Stimulated activated naive B cell treated with anti-CD40 and anti-IgM and Interleukin-4, amounts not matched to agents 10 μg/mL and 1 μg/mL and 100 μg/mL, for 72 hours (primary cell): ENCODE data around the gene FYB1.
"Not testable (repeated sequence)": the region's sequence is repeated elsewhere in the genome, so short reads cannot be mapped to it uniquely, and the experiment has no call there.

Experiments used
- ATAC-seq, 2 donors: fragments of 150-1000 bp; cut with Tn5 transposase; replicated peaks; 2 replicates each; pipeline ENCODE4 v1.10.0; 2021; ENCODE audit warnings: moderate library complexity in 1 of 2
- DNase-seq: peaks from one replicate; pipeline ENCODE4 v3.0.0; 2021
- H3K27ac Mint-ChIP-seq: one replicate; pipeline ENCODE4 v1.8.0; 2022; ENCODE audit warnings: mild to moderate bottlenecking, mixed read lengths
- H3K27me3 Mint-ChIP-seq, 2 donors: one replicate each; pipeline ENCODE4 v1.8.0; 2022; ENCODE audit warnings: mixed read lengths in 2 of 2
- H3K36me3 Mint-ChIP-seq, 2 donors: one replicate each; pipeline ENCODE4 v1.8.0; 2022; ENCODE audit warnings: mixed read lengths in 2 of 2, mild to moderate bottlenecking in 1 of 2
- H3K4me1 Mint-ChIP-seq, 2 donors: one replicate each; pipeline ENCODE4 v1.8.0; 2022; ENCODE audit warnings: mixed read lengths in 2 of 2, mild to moderate bottlenecking in 1 of 2
- H3K4me3 Mint-ChIP-seq, 2 donors: one replicate each; pipeline ENCODE4 v1.8.0; 2022; ENCODE audit warnings: mild to moderate bottlenecking in 2 of 2, mixed read lengths in 2 of 2, moderate library complexity in 1 of 2
- H3K9me3 Mint-ChIP-seq, 2 donors: one replicate each; pipeline ENCODE4 v1.8.0; 2022; ENCODE audit warnings: mixed read lengths in 2 of 2, mild to moderate bottlenecking in 1 of 2

FYB1 gene

DNA sequence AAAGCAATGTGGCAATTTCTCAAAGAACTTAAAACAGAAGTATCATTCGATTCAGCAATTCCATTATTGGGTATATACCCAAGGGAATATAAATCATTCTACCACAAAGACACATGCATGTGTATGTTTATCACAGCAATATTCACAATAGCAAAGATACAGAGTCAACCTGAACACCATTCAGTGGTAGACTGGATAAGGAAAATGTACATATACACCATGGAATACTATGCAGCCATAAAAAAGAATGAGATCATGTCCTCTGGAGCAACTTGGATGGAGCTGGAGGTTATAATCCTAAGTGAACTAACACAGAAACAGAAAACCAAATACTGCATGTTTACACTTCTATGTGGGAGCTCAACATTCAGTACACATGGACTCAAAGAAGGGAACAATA lies 21.4 kb upstream of the FYB1 start:
- H3K27ac Mint-ChIP-seq: no peak overlapping the region
- no peak overlapping the region for H3K4me3 Mint-ChIP-seq
- DNase-seq (no peak), ATAC-seq (no peak)
- no peaks in the 10 kb centered on the region for H3K4me1 Mint-ChIP-seq
- H3K9me3 Mint-ChIP-seq: peaks cover 6 to 11% of the 10 kb centered on the region in 2 donors
- peaks cover 0 to 7% of the 10 kb centered on the region in 2 donors for H3K27me3 Mint-ChIP-seq
- H3K36me3 Mint-ChIP-seq: no peaks in the 10 kb centered on the region

DNA sequence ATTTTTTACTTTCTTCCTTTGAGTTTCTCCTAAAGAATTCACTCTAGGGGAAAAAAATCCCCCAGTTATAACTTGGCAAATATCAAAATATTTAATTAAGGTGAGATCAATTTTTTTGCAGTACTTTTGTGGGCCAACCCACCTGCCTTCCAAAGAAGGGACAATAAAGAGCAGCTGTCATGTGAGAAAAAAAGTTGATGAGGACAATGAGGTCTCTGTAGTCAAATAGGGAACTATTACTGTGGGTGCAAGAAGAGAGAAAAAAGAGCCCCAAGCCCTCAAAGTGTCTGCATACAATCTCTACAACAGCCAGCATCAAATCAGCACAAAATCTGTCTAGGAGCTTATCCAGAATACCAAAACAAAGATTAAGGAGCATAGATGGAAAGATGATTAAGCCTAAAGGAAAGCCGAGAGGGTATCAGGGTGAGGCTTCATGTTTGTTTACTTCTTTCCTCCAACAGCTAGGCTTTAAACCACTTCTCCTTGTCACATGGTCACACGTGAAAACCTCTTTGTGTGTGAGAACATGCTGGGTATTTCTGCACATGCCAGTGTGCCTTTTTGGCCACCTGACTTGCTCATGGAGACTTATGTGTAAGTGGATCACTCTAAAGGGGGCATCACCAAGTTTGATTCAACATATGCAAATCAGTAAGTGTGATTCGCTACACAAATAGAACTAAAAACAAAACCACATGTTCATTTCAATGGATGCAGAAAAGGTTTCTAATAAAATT lies 19.2 kb upstream of the FYB1 start:
- no peaks in the 10 kb centered on the region for H3K4me1 Mint-ChIP-seq
- peaks cover 6 to 11% of the 10 kb centered on the region in 2 donors for H3K9me3 Mint-ChIP-seq
- H3K27ac Mint-ChIP-seq: no peak overlapping the region
- DNase-seq (no peak), ATAC-seq (no peak)
- H3K4me3 Mint-ChIP-seq: no peak overlapping the region
- no peaks in the 10 kb centered on the region for H3K36me3 Mint-ChIP-seq
- no peaks in the 10 kb centered on the region for H3K27me3 Mint-ChIP-seq

DNA sequence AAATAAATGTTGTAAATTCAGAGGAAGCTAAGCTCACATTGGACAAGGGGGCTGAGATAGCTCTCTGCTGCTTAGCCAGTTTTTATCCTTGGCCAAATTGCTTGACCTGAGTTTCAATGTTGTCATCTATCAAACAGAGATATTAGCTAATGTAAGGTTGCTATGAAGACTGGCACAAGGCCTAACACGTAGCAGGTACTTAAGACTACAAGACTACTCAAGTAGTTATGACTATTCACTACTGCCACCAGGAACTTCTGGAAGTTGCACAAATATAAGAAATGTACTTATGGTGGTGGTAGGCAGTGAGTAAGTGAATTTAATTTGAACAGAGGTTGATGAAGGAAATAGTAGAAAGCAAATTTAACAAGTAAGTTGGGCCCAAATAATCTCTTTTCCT lies 17.4 kb upstream of the FYB1 start:
- no peak overlapping the region for H3K4me3 Mint-ChIP-seq
- no peak overlapping the region for H3K27ac Mint-ChIP-seq
- H3K36me3 Mint-ChIP-seq: no peaks in the 10 kb centered on the region
- DNase-seq (no peak), ATAC-seq (no peak)
- peaks cover 6 to 11% of the 10 kb centered on the region in 2 donors for H3K9me3 Mint-ChIP-seq
- H3K27me3 Mint-ChIP-seq: no peaks in the 10 kb centered on the region
- H3K4me1 Mint-ChIP-seq: no peaks in the 10 kb centered on the region

DNA sequence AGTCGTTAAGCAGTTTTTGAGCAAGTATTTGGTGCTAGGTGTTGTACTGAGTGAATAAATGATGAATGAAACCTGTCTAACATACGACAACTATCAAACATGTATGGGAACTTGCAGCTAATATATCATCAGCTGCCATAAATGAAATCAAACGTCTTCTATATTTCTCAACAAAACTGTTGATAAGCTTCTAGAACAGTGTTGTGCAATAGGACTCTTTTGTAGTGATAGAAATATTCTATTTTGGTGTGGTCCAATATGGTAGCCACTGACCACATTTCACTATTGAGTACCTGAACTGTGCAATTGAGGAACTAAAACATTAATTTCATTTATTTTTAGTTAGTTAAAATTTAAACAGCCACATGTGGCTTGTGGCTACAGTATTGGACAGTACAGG lies 16.3 kb upstream of the FYB1 start:
- Mint-ChIP-seq H3K4me3 (no peak overlapping the region), H3K27me3 (no peaks in the 10 kb centered on the region), H3K4me1 (no peaks in the 10 kb centered on the region), H3K27ac (no peak overlapping the region), H3K36me3 (no peaks in the 10 kb centered on the region), H3K9me3 (peaks cover 5 to 7% of the 10 kb centered on the region in 2 donors)
- DNase-seq (no peak), ATAC-seq (no peak)

DNA sequence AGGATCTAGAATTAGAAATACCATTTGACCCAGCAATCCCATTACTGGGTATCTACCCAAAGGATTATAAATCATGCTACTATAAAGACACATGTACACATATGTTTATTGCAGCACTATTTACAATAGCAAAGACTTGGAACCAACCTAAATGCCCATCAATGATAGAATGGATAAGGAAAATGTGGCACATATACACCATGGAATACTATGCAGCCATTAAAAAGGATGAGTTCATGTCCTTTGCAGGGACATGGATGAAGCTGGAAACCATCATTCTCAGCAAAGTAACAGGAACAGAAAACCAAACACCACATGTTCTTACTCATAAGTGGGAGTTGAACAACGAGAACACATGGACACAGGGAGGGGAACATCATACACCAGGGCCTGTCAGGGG lies 15.1 kb upstream of the FYB1 start:
- H3K27me3 Mint-ChIP-seq, H3K27ac Mint-ChIP-seq, ATAC-seq, H3K36me3 Mint-ChIP-seq, DNase-seq, H3K9me3 Mint-ChIP-seq, H3K4me1 Mint-ChIP-seq, H3K4me3 Mint-ChIP-seq: not testable (repeated sequence)

DNA sequence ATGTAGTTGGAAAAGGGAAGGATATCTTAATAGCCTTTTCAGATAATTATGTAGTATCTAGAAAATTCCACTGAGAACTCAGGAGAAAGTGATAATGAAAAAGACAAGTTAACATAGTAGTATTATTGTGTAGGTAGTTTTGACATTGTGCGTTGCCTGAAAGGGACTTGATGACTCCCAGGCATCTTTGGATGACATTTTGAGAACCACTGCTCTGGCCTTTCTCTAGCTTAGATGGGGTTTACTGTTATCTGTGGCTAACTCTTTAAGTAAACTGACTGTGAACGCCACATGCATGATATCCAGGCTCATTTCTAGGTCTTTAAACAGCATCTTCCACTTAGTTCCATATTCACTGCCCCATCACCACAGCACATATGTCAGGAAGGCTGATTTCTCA lies 14.4 kb upstream of the FYB1 start:
- Mint-ChIP-seq H3K27me3 (no peaks in the 10 kb centered on the region), H3K9me3 (no peaks in the 10 kb centered on the region), H3K4me3 (no peak overlapping the region), H3K4me1 (no peaks in the 10 kb centered on the region), H3K27ac (no peak overlapping the region), H3K36me3 (no peaks in the 10 kb centered on the region)
- no peak for DNase-seq
- ATAC-seq: no peak

DNA sequence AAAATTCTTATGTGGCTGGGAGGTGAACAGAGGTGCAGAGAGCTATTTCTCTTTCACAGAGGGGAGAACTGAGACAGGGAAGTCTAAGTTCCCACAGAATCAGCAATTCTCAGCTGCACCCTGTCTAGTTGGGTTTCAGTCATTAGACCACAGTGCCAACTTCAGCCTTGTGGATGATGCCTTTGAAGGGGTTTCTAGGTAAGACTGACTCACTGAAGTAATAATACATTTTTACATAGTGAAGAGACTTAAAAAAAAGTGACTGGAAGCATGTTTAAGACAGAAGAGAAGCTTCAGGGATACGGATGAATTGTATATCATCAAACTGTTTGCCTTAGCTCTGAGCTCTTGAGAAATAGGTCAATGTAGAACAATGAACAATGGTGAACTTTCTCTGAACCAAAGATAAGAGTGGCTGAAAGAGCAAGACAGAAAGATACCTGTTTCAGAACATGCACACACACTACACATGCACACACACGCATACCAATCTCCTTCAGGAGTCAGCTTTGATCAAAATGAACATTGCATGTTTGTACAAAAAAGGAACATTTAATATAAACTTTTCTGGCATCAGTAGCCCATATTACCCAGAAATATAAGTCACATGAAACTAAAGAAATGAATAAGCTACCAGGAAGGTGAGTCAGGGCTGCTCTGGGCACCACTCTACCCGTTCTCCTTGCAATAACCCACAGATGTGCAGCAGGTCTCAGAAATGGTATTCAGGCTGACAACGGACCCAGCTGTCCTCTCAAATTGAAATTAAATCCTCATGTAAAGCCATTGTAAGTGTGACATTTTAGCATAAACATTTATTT lies 12.6 kb upstream of the FYB1 start:
- no peaks in the 10 kb centered on the region for H3K9me3 Mint-ChIP-seq
- H3K27ac Mint-ChIP-seq: no peak overlapping the region
- H3K4me1 Mint-ChIP-seq: no peaks in the 10 kb centered on the region
- DNase-seq: no peak
- no peaks in the 10 kb centered on the region for H3K27me3 Mint-ChIP-seq
- H3K36me3 Mint-ChIP-seq: no peaks in the 10 kb centered on the region
- H3K4me3 Mint-ChIP-seq: no peak overlapping the region
- no peak for ATAC-seq

DNA sequence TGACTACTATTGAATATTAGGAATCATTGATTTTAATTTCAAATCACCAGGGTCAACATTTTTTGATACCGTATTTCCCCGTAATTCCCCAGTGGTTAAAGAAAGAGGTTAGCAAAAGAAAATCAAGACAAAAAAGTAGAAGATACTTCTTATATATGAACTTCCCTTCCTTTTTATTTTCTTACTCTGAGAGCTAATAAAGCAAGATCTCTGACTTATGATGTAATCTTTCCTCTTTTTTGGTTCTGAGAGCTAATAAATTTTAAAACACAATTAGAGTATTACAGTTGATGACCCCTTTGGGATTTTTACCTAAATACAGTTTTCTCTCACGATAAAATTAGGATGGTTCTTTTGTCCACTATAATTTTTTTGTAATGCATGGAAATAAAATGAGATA lies 9.2 kb upstream of the FYB1 start:
- H3K4me3 Mint-ChIP-seq: no peak overlapping the region
- no peaks in the 10 kb centered on the region for H3K4me1 Mint-ChIP-seq
- H3K27ac Mint-ChIP-seq: no peak overlapping the region
- ATAC-seq: no peak
- no peak for DNase-seq
- no peaks in the 10 kb centered on the region for H3K27me3 Mint-ChIP-seq
- no peaks in the 10 kb centered on the region for H3K9me3 Mint-ChIP-seq
- no peaks in the 10 kb centered on the region for H3K36me3 Mint-ChIP-seq

DNA sequence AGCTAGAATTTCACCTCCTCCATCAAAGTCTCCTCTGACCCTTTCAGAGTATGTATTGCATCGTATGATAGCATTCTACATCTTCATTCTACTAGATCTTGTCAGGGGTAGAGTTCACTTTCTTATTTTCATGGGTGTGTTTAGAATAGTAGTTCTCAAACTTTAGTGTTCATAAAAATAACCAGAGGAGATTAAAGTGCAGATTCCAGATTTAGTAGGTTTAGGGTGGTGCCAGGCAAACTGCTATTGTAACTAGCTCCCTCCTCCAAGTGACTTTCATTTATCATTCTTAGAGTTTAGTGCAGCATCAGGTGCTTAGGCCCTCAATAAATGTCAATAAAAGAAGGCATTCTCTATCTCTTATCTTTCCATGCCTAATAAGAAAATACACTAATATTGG lies 7.2 kb upstream of the FYB1 start:
- no peaks in the 10 kb centered on the region for H3K27me3 Mint-ChIP-seq

DNA sequence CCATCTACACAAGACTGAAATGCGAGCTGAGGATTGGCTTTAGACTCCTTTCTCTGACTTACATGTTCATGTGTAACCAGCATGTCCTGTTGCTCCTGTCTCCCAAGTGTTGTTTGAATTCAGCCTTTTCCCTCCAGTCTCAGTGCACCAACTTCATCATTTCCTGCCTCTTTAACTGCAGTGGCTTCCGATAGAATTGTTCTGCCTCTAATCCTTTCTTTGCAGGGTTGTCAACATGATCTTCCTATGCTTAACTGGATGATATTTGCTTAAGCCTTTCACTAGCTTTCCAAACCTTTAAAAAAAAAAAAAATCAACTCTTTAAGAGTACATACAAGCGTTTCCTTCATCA lies 6.7 kb upstream of the FYB1 start:
- ATAC-seq: no peak
- Mint-ChIP-seq H3K27me3 (no peaks in the 10 kb centered on the region), H3K9me3 (no peaks in the 10 kb centered on the region)

More for the DNA sequence above, 7.2 kb upstream of the FYB1 start:
- H3K4me1 Mint-ChIP-seq: no peaks in the 10 kb centered on the region
- H3K4me3 Mint-ChIP-seq: no peak overlapping the region
- DNase-seq (no peak), ATAC-seq (no peak)
- H3K36me3 Mint-ChIP-seq: no peaks in the 10 kb centered on the region
- no peaks in the 10 kb centered on the region for H3K9me3 Mint-ChIP-seq
- no peak overlapping the region for H3K27ac Mint-ChIP-seq

DNA sequence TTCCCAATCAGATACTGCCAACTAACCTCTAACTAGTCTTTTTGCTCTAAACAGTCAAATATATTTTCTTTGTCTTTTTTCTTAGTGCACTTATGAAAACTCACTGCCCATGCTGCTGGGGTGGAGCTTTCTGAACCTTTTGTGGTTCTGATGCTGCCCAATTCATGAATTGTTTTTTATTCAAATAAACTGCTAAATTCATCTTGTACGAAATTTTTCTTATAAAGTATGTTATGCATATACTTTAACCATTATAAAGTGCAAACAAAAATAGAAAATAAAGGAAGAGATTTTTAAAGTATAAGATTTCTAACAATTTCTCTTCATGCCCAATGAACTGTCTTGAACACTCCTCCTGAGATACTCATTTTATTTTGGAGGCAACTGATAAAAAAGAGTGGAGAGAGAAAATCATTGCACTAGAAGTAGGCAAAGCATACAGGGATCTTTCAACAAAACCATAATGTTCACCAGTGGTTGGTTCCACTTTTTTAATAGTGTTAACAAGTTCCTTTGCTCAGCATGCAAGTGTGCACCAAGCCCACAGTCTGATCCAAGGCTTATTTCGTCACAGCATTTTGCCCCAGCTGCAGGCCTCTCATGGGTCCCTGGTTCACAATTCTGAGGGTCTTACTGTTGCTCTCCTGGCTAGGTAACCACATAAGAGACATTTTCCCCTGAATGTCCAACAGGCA lies 6.2 kb upstream of the FYB1 start:
- ATAC-seq: no peak
- H3K4me1 Mint-ChIP-seq: no peaks in the 10 kb centered on the region
- H3K4me3 Mint-ChIP-seq: no peak overlapping the region
- no peak for DNase-seq
- H3K27me3 Mint-ChIP-seq: no peaks in the 10 kb centered on the region
- no peak overlapping the region for H3K27ac Mint-ChIP-seq
- no peaks in the 10 kb centered on the region for H3K9me3 Mint-ChIP-seq
- no peaks in the 10 kb centered on the region for H3K36me3 Mint-ChIP-seq

More for the DNA sequence above, 6.7 kb upstream of the FYB1 start:
- H3K4me3 Mint-ChIP-seq: no peak overlapping the region
- no peak for DNase-seq
- no peak overlapping the region for H3K27ac Mint-ChIP-seq
- no peaks in the 10 kb centered on the region for H3K36me3 Mint-ChIP-seq
- no peaks in the 10 kb centered on the region for H3K4me1 Mint-ChIP-seq

DNA sequence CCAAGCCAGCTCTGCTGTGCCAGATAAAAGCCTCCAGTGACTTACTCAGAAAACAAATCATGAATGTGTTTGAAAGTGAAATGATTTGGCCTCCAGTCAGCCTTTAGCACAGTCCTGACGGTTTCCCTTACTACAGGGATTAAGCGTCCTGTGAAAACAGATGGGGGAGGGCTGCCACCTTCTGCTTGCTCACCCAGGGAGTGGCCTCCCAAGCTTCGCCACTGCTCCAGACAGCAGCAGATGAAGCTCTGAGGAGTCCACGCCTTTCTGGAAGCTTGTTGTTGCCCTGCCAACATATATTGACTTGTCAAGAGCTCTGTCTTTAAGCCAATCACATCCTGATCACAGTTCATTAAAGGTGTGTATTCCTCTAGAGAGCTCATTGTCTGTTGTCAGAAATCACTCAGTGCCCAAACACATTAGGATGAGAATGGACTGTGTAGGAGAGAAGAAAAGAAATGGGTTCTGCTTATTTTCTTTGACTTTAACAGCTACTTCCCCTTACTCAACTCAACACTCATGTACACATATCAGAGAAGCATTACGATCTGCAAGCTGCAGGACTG lies 4.9 kb upstream of the FYB1 start:
- no peaks in the 10 kb centered on the region for H3K4me1 Mint-ChIP-seq
- no peak for DNase-seq
- no peaks in the 10 kb centered on the region for H3K9me3 Mint-ChIP-seq
- no peak for ATAC-seq
- no peaks in the 10 kb centered on the region for H3K27me3 Mint-ChIP-seq
- no peak overlapping the region for H3K27ac Mint-ChIP-seq
- no peak overlapping the region for H3K4me3 Mint-ChIP-seq
- no peaks in the 10 kb centered on the region for H3K36me3 Mint-ChIP-seq

DNA sequence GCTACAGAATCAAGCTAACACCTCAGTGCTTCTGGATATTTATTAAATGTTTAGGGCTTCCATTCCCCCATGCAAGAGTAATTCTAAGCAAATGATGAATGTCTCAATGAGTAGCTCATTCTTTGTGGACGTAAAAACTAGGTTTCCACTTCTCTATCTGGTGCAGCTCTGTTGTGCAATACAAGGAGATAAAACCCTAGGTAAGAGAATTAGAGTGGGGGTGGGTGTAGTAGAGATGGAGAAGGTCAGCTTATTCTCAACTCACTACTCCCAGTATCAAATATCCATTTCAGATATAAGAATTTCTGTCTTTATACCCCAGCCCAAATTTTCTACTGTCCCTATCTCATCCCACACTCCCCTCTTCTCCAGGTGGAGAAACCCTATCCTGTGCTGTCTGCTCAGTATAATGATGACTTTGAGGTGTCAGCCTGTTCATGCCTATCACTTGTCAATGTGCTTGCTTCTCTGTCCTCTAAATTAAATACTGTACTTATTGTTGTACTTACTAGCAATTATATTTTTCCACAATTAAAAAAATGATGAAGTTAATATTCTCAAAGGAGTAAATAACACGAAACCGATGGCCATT lies 4.3 kb upstream of the FYB1 start:
- H3K27me3 Mint-ChIP-seq: no peaks in the 10 kb centered on the region
- no peak for ATAC-seq
- H3K27ac Mint-ChIP-seq: no peak overlapping the region
- no peak for DNase-seq
- no peak overlapping the region for H3K4me3 Mint-ChIP-seq
- H3K36me3 Mint-ChIP-seq: no peaks in the 10 kb centered on the region
- H3K9me3 Mint-ChIP-seq: no peaks in the 10 kb centered on the region
- no peaks in the 10 kb centered on the region for H3K4me1 Mint-ChIP-seq

DNA sequence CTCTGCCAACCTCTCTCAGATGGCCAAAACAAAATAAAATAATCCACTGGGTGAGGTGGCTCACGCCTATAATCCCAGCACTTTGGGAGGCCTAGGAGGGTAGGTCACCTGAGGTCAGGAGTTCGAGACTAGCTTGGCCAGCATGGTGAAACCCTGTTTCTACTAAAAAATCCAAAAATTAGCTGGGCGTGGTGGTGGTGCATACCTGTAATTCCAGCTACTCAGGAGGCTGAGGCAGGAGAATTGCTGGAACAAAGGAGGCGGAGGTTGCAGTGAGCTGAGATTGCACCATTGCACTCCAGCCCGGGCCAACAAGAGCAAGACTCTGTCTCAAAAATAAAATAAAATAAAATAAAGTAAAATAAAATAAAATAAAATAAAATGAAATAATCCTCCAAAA lies 2.3 kb upstream of the FYB1 start:
- ATAC-seq, H3K27me3 Mint-ChIP-seq, H3K4me1 Mint-ChIP-seq, H3K36me3 Mint-ChIP-seq, DNase-seq, H3K4me3 Mint-ChIP-seq, H3K9me3 Mint-ChIP-seq, H3K27ac Mint-ChIP-seq: not testable (repeated sequence)
